K562 (cell line): ENCODE measurements around the gene JSRP1. TPM values are rescaled to one million over a fixed set of nuclear protein-coding genes. Genes with fewer than 3 reads are reported as not detected.

Source experiments
- BDP1 ChIP-seq: IDR thresholded peaks from 3 replicates; pipeline ENCODE4 v1.6.1; 2011; ENCODE audit not compliant: insufficient read length, insufficient read depth
- BHLHE40 ChIP-seq: IDR thresholded peaks from 2 replicates; pipeline ENCODE4 v1.6.1; 2011; ENCODE audit warnings: low read length, improper control_type of control experiment
- CXXC5 ChIP-seq: fragments of 250-450 bp; sonication (Bioruptor Pico); IDR thresholded peaks from 2 replicates; pipeline ENCODE4 v1.8.0; 2022; ENCODE audit warnings: inconsistent platforms, mild to moderate bottlenecking, moderate library complexity
- HCFC1 ChIP-seq: IDR thresholded peaks from 2 replicates; pipeline ENCODE4 v1.6.1; 2012; ENCODE audit warnings: low read depth, low read length, improper control_type of control experiment
- HOXB6 ChIP-seq: fragments of 250-450 bp; sonication (Bioruptor Pico); IDR thresholded peaks from 2 replicates; pipeline ENCODE4 v1.5.1; 2022; ENCODE audit warnings: mild to moderate bottlenecking, borderline replicate concordance
- MCM2 ChIP-seq: fragments of 450-650 bp; IDR thresholded peaks from 2 replicates; pipeline ENCODE4 v1.6.1; 2017; ENCODE audit warnings: low read depth, mild to moderate bottlenecking
- MTA1 ChIP-seq: fragments of 450-650 bp; IDR thresholded peaks from 2 replicates; pipeline ENCODE4 v1.6.1; 2017; ENCODE audit warnings: borderline replicate concordance
- MYBL2 ChIP-seq, 2 experiments: fragments of 450-650 bp in 1 of 2; sonication (generic) in 1 of 2; formaldehyde crosslinking in 1 of 2; IDR thresholded peaks; 2 replicates each; pipeline versions ENCODE4 v1.6.1 to v1.8.1; 2017 to 2022; ENCODE audit warnings: borderline replicate concordance in 1 of 2, inconsistent platforms in 1 of 2, low read depth in 1 of 2, mild to moderate bottlenecking in 1 of 2, missing genetic modification reagents in 1 of 2, moderate library complexity in 1 of 2
- MYC ChIP-seq, 2 experiments: fragments of 250-450 bp in 1 of 2; sonication (Bioruptor Pico) in 1 of 2; IDR thresholded peaks; 2 replicates each; pipeline versions ENCODE4 v1.5.1 to v1.6.1; 2012 to 2021; ENCODE audit warnings: low read depth in 2 of 2, borderline replicate concordance in 1 of 2, improper control_type of control experiment in 1 of 2, low read length in 1 of 2, mild to moderate bottlenecking in 1 of 2, moderate library complexity in 1 of 2
- PCBP1 ChIP-seq: fragments of 200-400 bp; formaldehyde crosslinking; IDR thresholded peaks from 2 replicates; pipeline ENCODE4 v1.6.1; 2018; ENCODE audit warnings: mild to moderate bottlenecking, low read depth, low read length; ENCODE audit not compliant: poor library complexity, severe bottlenecking
- PHF21A ChIP-seq: fragments of 450-650 bp; IDR thresholded peaks from 2 replicates; pipeline ENCODE4 v1.6.1; 2017; ENCODE audit warnings: low read depth, borderline replicate concordance
- POLR2A ChIP-seq: fragments of 450-650 bp; conservative IDR thresholded peaks from 2 replicates; pipeline ENCODE4 v1.6.1; 2016
- PPARD ChIP-seq: fragments of 250-450 bp; sonication (Bioruptor Pico); IDR thresholded peaks from 2 replicates; pipeline ENCODE4 v1.8.0; 2022; ENCODE audit warnings: inconsistent platforms, mild to moderate bottlenecking, moderate library complexity
- PRMT5 ChIP-seq: sonication (generic); formaldehyde crosslinking; IDR thresholded peaks from 2 replicates; pipeline ENCODE4 v1.5.0; 2020; ENCODE audit warnings: missing genetic modification reagents
- RBBP5 ChIP-seq: fragments of 200-600 bp; sonication (generic); IDR thresholded peaks from 2 replicates; pipeline ENCODE4 v1.6.1; 2012; ENCODE audit warnings: borderline replicate concordance, mild to moderate bottlenecking, low read length, control low read depth, inconsistent platforms; ENCODE audit not compliant: insufficient read depth, poor library complexity, severe bottlenecking
- SNIP1 ChIP-seq: fragments of 450-650 bp; IDR thresholded peaks from 2 replicates; pipeline ENCODE4 v1.7.1; 2017; ENCODE audit warnings: low read depth, mild to moderate bottlenecking
- SP1 ChIP-seq: sonication (generic); formaldehyde crosslinking; IDR thresholded peaks from 2 replicates; pipeline ENCODE4 v1.8.1; 2022; ENCODE audit warnings: mild to moderate bottlenecking, missing genetic modification reagents
- TAF1 ChIP-seq: IDR thresholded peaks from 2 replicates; pipeline ENCODE4 v1.6.1; 2011; ENCODE audit warnings: mild to moderate bottlenecking, low read length, moderate library complexity; ENCODE audit not compliant: insufficient read depth, control insufficient read depth, severe bottlenecking; ENCODE audit errors: extremely low read depth
- TEAD2 ChIP-seq: fragments of 450-650 bp; IDR thresholded peaks from 2 replicates; pipeline ENCODE4 v1.6.1; 2016; ENCODE audit warnings: missing genetic modification characterization, control low read depth, missing compliant biosample characterization
- ZBED1 ChIP-seq: IDR thresholded peaks from 2 replicates; pipeline ENCODE4 v1.6.1; 2014
- ZNF23 ChIP-seq: fragments of 250-450 bp; sonication (Bioruptor Pico); IDR thresholded peaks from 2 replicates; pipeline ENCODE4 v1.4.0; 2020; ENCODE audit warnings: mild to moderate bottlenecking
- ZNF239 ChIP-seq: fragments of 250-450 bp; sonication (Bioruptor Pico); IDR thresholded peaks from 2 replicates; pipeline ENCODE4 v1.4.0; 2020; ENCODE audit warnings: mild to moderate bottlenecking
- ZNF24 ChIP-seq: fragments of 450-650 bp; IDR thresholded peaks from 2 replicates; pipeline ENCODE4 v1.6.1; 2016
- ZNF3 ChIP-seq: fragments of 250-450 bp; sonication (Bioruptor Pico); IDR thresholded peaks from 2 replicates; pipeline ENCODE4 v1.5.0; 2021; ENCODE audit warnings: mild to moderate bottlenecking, moderate library complexity
- ZNF707 ChIP-seq: fragments of 250-450 bp; sonication (Bioruptor Pico); conservative IDR thresholded peaks from 2 replicates; pipeline ENCODE4 v1.8.0; 2022; ENCODE audit warnings: inconsistent platforms, mild to moderate bottlenecking, moderate library complexity
- ZNF830 ChIP-seq: fragments of 250-450 bp; sonication (Bioruptor Pico); IDR thresholded peaks from 2 replicates; pipeline ENCODE4 v1.5.0; 2021; ENCODE audit warnings: mild to moderate bottlenecking
- polyA plus RNA-seq, 8 experiments: library from polyadenylated mRNA; depleted of rRNA in 4 of 8; stranded (reverse) in 5 of 8; unstranded in 3 of 8; fragments of >200 nt; fragmentation: Nextera tagmentation in 2 of 8; fragmentation: Illumina TruSeq in 1 of 8; extraction: Ambion mirVana in 2 of 8; extraction: Trizol in 1 of 8; gene quantifications; 2 replicates each; pipeline versions ENCODE4 v1.2.1 to v1.2.3, GENCODE V29; 2011 to 2014; ENCODE audit warnings: inconsistent platforms in 1 of 8, missing spikeins in 1 of 8
- total RNA-seq, 7 experiments: library from RNA; depleted of rRNA in 6 of 7; stranded (reverse); fragments of >200 nt in 6 of 7; fragmentation: Illumina TruSeq in 2 of 7; extraction: Trizol in 2 of 7; gene quantifications; 2 replicates each; pipeline versions ENCODE4 v1.2.1 to v1.2.3, GENCODE V29; 2011 to 2021; ENCODE audit warnings: low replicate concordance in 1 of 7
- TF ChIP-seq, protein P1 (sequence below): fragments of 250-450 bp; sonication (Bioruptor Pico); IDR thresholded peaks from 2 replicates; pipeline ENCODE4 v1.9.0; 2021; ENCODE audit warnings: mild to moderate bottlenecking, inconsistent platforms
- TF ChIP-seq, protein P2 (sequence below): sonication (generic); formaldehyde crosslinking; IDR thresholded peaks from 2 replicates; pipeline ENCODE4 v1.8.0; 2022; ENCODE audit warnings: missing genetic modification reagents, mild to moderate bottlenecking, borderline replicate concordance

JSRP1 gene
- total and polyA plus RNA-seq, 9 of the 15 experiments (the other 6 are each of a cell fraction or from before 2014, with no cell fraction given), result 0.08 to 1.2 (median 0.51) TPM; not detected in 4

DNA sequence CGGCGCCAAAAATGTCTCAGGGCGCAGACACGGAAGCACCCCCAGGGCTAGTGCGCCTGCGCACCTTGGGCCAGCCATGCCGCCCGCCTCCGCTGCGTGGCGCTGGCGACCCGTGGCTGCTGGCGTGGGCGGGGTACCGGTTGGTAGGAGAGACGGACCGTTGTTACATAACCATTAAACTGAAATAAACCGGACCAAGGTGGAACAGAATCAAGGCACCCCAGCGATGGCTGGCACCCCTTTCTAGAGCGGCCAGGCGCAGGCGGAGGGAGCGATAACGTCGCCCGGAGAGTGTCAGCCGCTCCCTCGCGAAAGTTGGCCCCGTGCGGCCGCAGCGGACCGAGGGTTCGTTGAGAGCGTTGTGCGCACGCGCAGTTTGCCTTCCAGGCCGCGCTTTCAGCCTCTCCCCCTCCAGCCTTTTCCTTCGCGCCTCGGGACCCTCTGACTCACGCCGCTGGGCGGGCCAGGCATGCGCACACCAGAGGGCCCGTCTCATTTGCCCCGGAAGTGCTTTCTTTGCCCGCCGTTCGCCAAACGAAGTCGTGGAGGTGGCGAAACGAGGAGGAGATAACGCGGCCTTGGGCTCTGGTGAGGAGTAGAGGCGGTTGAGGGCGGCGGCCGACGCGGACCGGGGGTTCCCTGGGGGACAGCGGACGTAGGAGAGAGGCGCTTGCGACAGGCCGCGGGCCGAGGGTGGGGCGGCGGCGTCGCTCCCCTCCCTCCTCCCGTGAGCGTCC is 19.7 kb downstream of the JSRP1 start, which contains the start of the genes PLEKHJ1 and SF3A2 (continued):
- TF ChIP-seq, protein P1, sequence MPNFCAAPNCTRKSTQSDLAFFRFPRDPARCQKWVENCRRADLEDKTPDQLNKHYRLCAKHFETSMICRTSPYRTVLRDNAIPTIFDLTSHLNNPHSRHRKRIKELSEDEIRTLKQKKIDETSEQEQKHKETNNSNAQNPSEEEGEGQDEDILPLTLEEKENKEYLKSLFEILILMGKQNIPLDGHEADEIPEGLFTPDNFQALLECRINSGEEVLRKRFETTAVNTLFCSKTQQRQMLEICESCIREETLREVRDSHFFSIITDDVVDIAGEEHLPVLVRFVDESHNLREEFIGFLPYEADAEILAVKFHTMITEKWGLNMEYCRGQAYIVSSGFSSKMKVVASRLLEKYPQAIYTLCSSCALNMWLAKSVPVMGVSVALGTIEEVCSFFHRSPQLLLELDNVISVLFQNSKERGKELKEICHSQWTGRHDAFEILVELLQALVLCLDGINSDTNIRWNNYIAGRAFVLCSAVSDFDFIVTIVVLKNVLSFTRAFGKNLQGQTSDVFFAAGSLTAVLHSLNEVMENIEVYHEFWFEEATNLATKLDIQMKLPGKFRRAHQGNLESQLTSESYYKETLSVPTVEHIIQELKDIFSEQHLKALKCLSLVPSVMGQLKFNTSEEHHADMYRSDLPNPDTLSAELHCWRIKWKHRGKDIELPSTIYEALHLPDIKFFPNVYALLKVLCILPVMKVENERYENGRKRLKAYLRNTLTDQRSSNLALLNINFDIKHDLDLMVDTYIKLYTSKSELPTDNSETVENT, result peak; percentile 56
- TF ChIP-seq SNIP1, result no peak
- no peak for TF ChIP-seq PPARD (CRISPR knock-in tag)
- TF ChIP-seq BHLHE40, result no peak; the same call in 1 of the 2 replicates
- TF ChIP-seq PRMT5 (CRISPR knock-in tag), result peak; percentile 17; the same call in 1 of the 2 replicates
- no peak for TF ChIP-seq ZNF3 (CRISPR knock-in tag)
- no peak for TF ChIP-seq MYBL2 (IDR thresholded peaks at IDR 0.05; ENCODE audit: low read depth)
- no peak for TF ChIP-seq MYBL2 (CRISPR knock-in tag; IDR thresholded peaks at IDR 0.05; ENCODE audit: borderline replicate concordance)
- peak; percentile 79 for TF ChIP-seq HCFC1
- peak; percentile 90 for TF ChIP-seq POLR2A
- TF ChIP-seq SP1 (CRISPR knock-in tag), result peak; percentile 96
- TF ChIP-seq ZNF830 (CRISPR knock-in tag), result no peak
- TF ChIP-seq RBBP5, result peak; percentile 82
- TF ChIP-seq BDP1, result no peak
- TF ChIP-seq MTA1, result no peak
- TF ChIP-seq ZNF707 (CRISPR knock-in tag), result no peak
- TF ChIP-seq ZNF24, result peak; percentile 15; the same call in 1 of the 2 replicates
- no peak for TF ChIP-seq PCBP1
- no peak for TF ChIP-seq MCM2
- TF ChIP-seq PHF21A, result no peak
- peak; percentile 88 for TF ChIP-seq MYC (IDR thresholded peaks at IDR 0.05; ENCODE audit: low read depth, low read length)
- TF ChIP-seq MYC (CRISPR knock-in tag; IDR thresholded peaks at IDR 0.05; ENCODE audit: borderline replicate concordance, low read depth), result no peak; the same call in 1 of the 2 replicates
- TF ChIP-seq ZNF239 (CRISPR knock-in tag), result no peak
- TF ChIP-seq CXXC5 (CRISPR knock-in tag), result peak; percentile 94
- TF ChIP-seq TAF1, result peak; percentile 89
- TF ChIP-seq, protein P2, sequence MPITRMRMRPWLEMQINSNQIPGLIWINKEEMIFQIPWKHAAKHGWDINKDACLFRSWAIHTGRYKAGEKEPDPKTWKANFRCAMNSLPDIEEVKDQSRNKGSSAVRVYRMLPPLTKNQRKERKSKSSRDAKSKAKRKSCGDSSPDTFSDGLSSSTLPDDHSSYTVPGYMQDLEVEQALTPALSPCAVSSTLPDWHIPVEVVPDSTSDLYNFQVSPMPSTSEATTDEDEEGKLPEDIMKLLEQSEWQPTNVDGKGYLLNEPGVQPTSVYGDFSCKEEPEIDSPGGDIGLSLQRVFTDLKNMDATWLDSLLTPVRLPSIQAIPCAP, result no peak; the same call in 1 of the 2 replicates
- no peak for TF ChIP-seq HOXB6 (CRISPR knock-in tag)
- TF ChIP-seq TEAD2 (tag), result no peak
- no peak for TF ChIP-seq ZNF23 (CRISPR knock-in tag)
- TF ChIP-seq ZBED1, result no peak
